Muscle layer of duodenum (tissue), 2 donors: ENCODE measurements around the gene ACSL1.
A peak's percentile ranks its signal among the peaks of the same experiment; 100 is the strongest.

ENCODE experiments used
- H3K27ac ChIP-seq: one replicate; pipeline ENCODE4 v1.7.0; 2013; ENCODE audit warnings: mild to moderate bottlenecking, low read length
- H3K27me3 ChIP-seq: one replicate; pipeline ENCODE4 v1.7.0; 2013; ENCODE audit warnings: low read depth, mild to moderate bottlenecking, control low read depth, low read length
- H3K36me3 ChIP-seq, 2 donors: one replicate each; pipeline ENCODE4 v1.7.0; 2013; ENCODE audit warnings: low read length in 2 of 2, control low read depth in 1 of 2, mild to moderate bottlenecking in 1 of 2; ENCODE audit not compliant: insufficient read depth in 2 of 2, control insufficient read depth in 1 of 2
- H3K4me1 ChIP-seq, 2 donors: one replicate each; pipeline ENCODE4 v1.7.0; 2013; ENCODE audit warnings: low read length in 2 of 2, mild to moderate bottlenecking in 2 of 2, control low read depth in 1 of 2, moderate library complexity in 1 of 2; ENCODE audit not compliant: insufficient read depth in 2 of 2, control insufficient read depth in 1 of 2
- H3K4me3 ChIP-seq, 2 donors: one replicate each; pipeline ENCODE4 v1.7.0; 2013; ENCODE audit warnings: low read length in 2 of 2, low read depth in 1 of 2, mild to moderate bottlenecking in 1 of 2
- H3K9me3 ChIP-seq, 2 donors: one replicate each; pipeline ENCODE4 v1.7.0; 2013; ENCODE audit warnings: low read length in 2 of 2, control low read depth in 1 of 2, mild to moderate bottlenecking in 1 of 2; ENCODE audit not compliant: control insufficient read depth in 1 of 2
- donor health status: healthy.

Gene ACSL1

DNA sequence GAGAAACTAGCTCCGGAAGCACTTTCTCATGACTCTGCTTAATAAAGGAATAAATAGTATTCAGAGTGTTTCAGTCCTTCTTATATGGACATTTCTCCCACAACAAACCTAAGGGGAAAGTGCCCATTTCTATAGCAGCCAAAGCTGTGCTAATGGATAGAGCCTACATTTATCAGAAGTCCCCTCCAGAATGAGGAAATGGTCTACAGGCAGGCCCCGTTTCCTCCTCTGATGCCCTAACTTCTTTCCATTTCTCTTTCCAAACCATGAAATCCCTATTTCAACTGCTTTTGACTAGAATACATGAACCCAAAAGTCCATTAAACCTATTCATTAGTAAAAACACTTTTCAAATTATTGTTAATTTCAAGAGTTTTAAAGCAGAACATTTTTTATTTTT is 4.5 kb downstream of the ACSL1 start:
- no peak overlapping the region for H3K27ac ChIP-seq

GRCh38 chr4:184819786-184820185 is 6.0 kb downstream of the ACSL1 start:
- Histone ChIP-seq H3K4me3 (no peak overlapping the region), H3K27me3 (no peaks in the 10 kb centered on the region), H3K36me3 (no peaks in the 10 kb centered on the region), H3K4me1 (peaks cover 8 to 12% of the 10 kb centered on the region in 2 donors), H3K9me3 (no peaks in the 10 kb centered on the region), H3K27ac (no peak overlapping the region)

More for the DNA sequence above, 4.5 kb downstream of the ACSL1 start:
- no peaks in the 10 kb centered on the region for H3K36me3 ChIP-seq
- no peak overlapping the region for H3K4me3 ChIP-seq
- no peaks in the 10 kb centered on the region for H3K27me3 ChIP-seq
- no peaks in the 10 kb centered on the region for H3K9me3 ChIP-seq
- H3K4me1 ChIP-seq = peaks cover 0 to 6% of the 10 kb centered on the region in 2 donors

DNA sequence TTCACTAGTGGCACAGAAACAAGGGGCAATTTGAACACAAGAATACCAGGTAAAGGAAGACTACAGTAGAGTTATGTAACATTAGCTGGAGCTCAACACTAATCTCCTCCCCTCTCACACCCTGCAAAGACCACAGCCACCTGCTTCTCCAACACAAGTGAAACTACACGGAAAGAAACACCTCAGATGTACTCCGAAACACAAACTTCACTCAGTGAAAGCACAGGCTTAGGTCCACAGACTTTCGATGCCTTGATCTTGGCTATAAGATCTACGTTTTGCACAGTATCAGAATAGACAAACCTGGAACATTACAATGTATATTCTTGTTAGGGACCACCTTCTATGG is 7.6 kb downstream of the ACSL1 start:
- Histone ChIP-seq H3K4me1 (peaks cover 10 to 12% of the 10 kb centered on the region in 2 donors), H3K27ac (no peak overlapping the region), H3K4me3 (no peak overlapping the region), H3K9me3 (no peaks in the 10 kb centered on the region), H3K27me3 (no peaks in the 10 kb centered on the region), H3K36me3 (no peaks in the 10 kb centered on the region)

GRCh38 chr4:184817494-184818215 is 8.1 kb downstream of the ACSL1 start:
- H3K27ac ChIP-seq = no peak overlapping the region
- no peak overlapping the region for H3K4me3 ChIP-seq
- H3K36me3 ChIP-seq = no peaks in the 10 kb centered on the region
- no peaks in the 10 kb centered on the region for H3K9me3 ChIP-seq
- H3K27me3 ChIP-seq = no peaks in the 10 kb centered on the region
- H3K4me1 ChIP-seq = peaks cover 10 to 12% of the 10 kb centered on the region in 2 donors

DNA sequence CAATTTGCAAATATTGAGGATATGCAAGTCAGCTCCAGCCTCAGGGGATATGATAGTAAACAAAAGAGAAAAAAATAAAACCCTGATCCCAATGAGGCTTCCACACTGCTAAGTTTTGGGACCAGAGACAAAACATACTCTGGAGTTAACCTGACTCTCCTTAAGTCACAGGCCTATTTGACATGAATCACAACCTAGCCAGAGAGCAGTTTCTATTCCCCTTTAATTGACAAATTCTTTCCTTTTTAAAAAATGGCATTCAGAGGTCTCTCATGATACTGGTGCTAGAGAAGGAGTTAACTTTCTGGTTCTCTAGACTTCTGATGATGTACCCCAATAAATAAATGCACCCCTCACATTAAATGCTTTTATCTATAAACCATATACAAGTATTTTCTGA is 8.8 kb downstream of the ACSL1 start:
- no peak overlapping the region for H3K27ac ChIP-seq
- no peaks in the 10 kb centered on the region for H3K9me3 ChIP-seq
- H3K27me3 ChIP-seq = no peaks in the 10 kb centered on the region
- no peaks in the 10 kb centered on the region for H3K36me3 ChIP-seq
- H3K4me1 ChIP-seq = peaks cover 12 to 14% of the 10 kb centered on the region in 2 donors
- H3K4me3 ChIP-seq = no peak overlapping the region

- no peaks in the 10 kb centered on the region for H3K9me3 ChIP-seq
- no peaks in the 10 kb centered on the region for H3K27me3 ChIP-seq
- H3K4me3 ChIP-seq = peak overlapping the region; percentile 23 to 52
- H3K36me3 ChIP-seq = no peaks in the 10 kb centered on the region
- peaks cover 12 to 14% of the 10 kb centered on the region in 2 donors for H3K4me1 ChIP-seq
- H3K27ac ChIP-seq = peak overlapping the region; percentile 13
Observed at GRCh38 chr4:184815046-184815877, 10.5 kb downstream of the ACSL1 start.

DNA sequence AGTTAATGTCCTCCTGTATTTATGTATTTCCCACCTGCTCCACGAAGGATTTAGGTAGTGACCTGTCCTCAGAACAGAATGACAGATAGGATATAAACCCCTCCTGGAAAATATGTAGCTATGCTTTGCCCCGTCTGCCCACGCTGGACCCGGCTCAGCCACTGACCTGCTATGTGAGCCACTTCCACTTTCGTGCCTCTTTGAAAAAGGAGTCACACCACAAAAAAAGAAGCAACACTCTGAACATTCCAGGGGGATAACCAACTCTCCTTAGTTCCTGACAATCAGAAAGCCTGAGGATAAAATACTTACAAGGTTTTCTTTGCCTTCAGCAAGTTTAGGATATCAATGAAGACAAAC is 11.1 kb downstream of the ACSL1 start:
- H3K36me3 ChIP-seq = no peaks in the 10 kb centered on the region
- H3K4me1 ChIP-seq = peaks cover 12 to 14% of the 10 kb centered on the region in 2 donors
- H3K27me3 ChIP-seq = no peaks in the 10 kb centered on the region
- H3K27ac ChIP-seq = peak overlapping the region; percentile 13
- H3K9me3 ChIP-seq = no peaks in the 10 kb centered on the region
- peak overlapping the region in 1 of 2 donors; percentile 52 for H3K4me3 ChIP-seq

GRCh38 chr4:184812651-184813181 is 13.1 kb downstream of the ACSL1 start:
- H3K4me1 ChIP-seq = peaks cover 18% of the 10 kb centered on the region in 2 donors
- no peak overlapping the region for H3K4me3 ChIP-seq
- no peaks in the 10 kb centered on the region for H3K36me3 ChIP-seq

GRCh38 chr4:184812199-184812542 is 13.6 kb downstream of the ACSL1 start:
- no peak overlapping the region for H3K27ac ChIP-seq
- H3K4me1 ChIP-seq = peaks cover 18 to 23% of the 10 kb centered on the region in 2 donors

More at GRCh38 chr4:184812651-184813181, 13.1 kb downstream of the ACSL1 start:
- no peaks in the 10 kb centered on the region for H3K9me3 ChIP-seq
- no peaks in the 10 kb centered on the region for H3K27me3 ChIP-seq
- no peak overlapping the region for H3K27ac ChIP-seq

GRCh38 chr4:184811526-184812198 is 14.1 kb downstream of the ACSL1 start:
- Histone ChIP-seq H3K27me3 (no peaks in the 10 kb centered on the region), H3K4me1 (peaks cover 18 to 27% of the 10 kb centered on the region in 2 donors), H3K27ac (no peak overlapping the region), H3K4me3 (no peak overlapping the region), H3K9me3 (no peaks in the 10 kb centered on the region), H3K36me3 (no peaks in the 10 kb centered on the region)

More at GRCh38 chr4:184812199-184812542, 13.6 kb downstream of the ACSL1 start:
- H3K27me3 ChIP-seq = no peaks in the 10 kb centered on the region
- H3K9me3 ChIP-seq = no peaks in the 10 kb centered on the region
- no peak overlapping the region for H3K4me3 ChIP-seq
- H3K36me3 ChIP-seq = no peaks in the 10 kb centered on the region

DNA sequence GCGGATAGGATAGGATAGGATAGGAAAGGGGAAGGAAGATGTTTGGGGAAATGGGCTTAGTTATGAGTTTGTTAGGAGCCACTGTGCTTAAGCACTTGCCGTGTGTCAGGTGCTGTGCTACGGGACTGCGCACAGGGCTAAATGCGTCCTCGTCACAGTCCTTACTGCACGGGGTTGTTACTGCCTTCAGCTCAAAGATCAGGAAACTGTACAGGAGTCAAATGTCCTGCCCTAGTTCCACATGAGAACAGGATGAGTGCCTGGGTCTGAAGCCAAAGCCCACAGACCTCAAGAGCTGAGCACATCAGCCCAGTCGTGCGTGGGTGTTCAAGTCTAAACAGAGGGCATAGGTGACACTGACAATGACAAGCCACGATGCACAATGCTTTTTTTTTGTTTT is 15.0 kb downstream of the ACSL1 start:
- Histone ChIP-seq H3K36me3 (no peaks in the 10 kb centered on the region), H3K27me3 (no peaks in the 10 kb centered on the region), H3K4me3 (no peak overlapping the region), H3K4me1 (peaks cover 18 to 32% of the 10 kb centered on the region in 2 donors), H3K9me3 (no peaks in the 10 kb centered on the region), H3K27ac (no peak overlapping the region)
